ENCODE data around the gene LRRC41.

DNA sequence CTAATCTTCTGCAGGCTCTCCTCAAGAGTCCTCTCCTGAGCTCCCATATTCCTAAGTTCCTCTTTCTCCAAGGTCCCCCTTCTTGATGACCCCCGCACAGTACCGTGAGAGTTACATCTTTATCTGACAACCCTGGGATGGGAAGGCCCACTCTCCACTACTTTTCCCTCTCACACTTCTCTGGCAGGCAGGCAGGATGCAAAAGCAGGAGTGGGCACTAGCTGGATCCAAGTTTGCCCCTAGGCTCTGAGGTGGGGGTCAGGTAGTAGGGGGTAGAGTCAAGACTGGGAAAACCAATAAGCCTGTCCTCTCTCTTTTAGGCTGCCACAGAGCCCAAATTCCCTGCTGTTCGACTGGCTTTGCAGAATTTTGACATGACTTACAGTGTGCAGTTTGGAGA, 41.1 kb upstream of the LRRC41 start:
- TF ChIP-seq POLR2A (IDR thresholded peaks at IDR 0.05; ENCODE audit: low read depth, low read length) (no peak), TAF1 (IDR thresholded peaks at IDR 0.05; ENCODE audit: low read depth, low read length) (no peak), POLR2AphosphoS5 (IDR thresholded peaks at IDR 0.05; ENCODE audit: low read depth, low read length) (no peak), PAX5 (IDR thresholded peaks at IDR 0.05; ENCODE audit: insufficient read depth, low read length, severe bottlenecking) (no peak), SPI1 (IDR thresholded peaks at IDR 0.05; ENCODE audit: low read depth, low read length) (no peak)
